Inflammatory macrophage treated with lipopolysaccharide for 1 hour (primary cell): ENCODE measurements around the gene MC4R.
A peak's percentile ranks its signal among the peaks of the same experiment; 100 is the strongest.
"Not testable (repeated sequence)": the region's sequence is repeated elsewhere in the genome, so short reads cannot be mapped to it uniquely, and the experiment has no call there.

Experiments
- DNase-seq, 2 donors: peaks; one replicate each; pipeline ENCODE4 v3.0.0-alpha.2; 2020 to 2022

MC4R gene

DNA sequence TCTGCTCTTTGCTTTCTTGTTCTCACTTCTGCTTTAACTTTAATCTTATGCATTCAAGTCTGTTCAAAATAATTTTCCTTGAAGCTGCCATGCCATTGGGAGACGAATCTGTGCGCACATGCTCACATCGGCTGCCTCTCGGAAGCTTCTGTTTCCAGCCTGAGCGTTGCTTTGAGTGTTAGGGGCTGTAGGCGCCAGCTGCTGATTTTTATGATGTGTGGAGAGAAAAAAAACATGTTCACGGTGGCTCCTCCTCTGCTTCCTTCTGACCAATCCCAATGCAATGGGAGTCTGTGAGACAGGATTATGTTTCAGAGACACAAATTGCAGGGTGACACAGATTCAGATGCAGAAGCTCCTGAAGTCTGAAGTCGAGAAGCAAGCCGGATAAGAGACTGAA is at the start of gene MC4R:
Gene MC4R (minus strand): TSS at position 180 of the 400 bp plus-strand sequence. CDS start 426 bp downstream, outside the sequence.
- no peak for DNase-seq

DNA sequence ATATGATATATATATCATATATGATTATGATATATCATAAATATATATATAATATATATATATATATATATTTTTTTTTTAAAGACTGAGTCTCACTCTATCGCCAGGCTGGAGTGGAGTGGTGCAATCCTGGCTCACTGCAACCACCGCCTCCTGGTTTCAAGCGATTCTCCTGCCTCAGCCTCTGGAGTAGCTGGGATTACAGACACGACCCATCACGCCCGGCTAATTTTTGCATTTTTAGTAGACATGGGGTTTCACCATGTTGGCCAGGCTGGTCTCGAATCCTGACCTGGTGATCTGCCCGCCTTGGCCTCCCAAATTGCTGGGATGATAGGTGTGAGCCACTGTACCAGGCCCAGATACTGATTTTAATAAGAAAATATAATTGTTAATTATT is 49.7 kb upstream of the MC4R start:
- not testable (repeated sequence) for DNase-seq

- no peak for DNase-seq
Measured at GRCh38 chr18:60421356-60422118, 49.0 kb upstream of the MC4R start.

- no peak for DNase-seq
Measured at GRCh38 chr18:60417946-60418345, 45.4 kb upstream of the MC4R start.

DNA sequence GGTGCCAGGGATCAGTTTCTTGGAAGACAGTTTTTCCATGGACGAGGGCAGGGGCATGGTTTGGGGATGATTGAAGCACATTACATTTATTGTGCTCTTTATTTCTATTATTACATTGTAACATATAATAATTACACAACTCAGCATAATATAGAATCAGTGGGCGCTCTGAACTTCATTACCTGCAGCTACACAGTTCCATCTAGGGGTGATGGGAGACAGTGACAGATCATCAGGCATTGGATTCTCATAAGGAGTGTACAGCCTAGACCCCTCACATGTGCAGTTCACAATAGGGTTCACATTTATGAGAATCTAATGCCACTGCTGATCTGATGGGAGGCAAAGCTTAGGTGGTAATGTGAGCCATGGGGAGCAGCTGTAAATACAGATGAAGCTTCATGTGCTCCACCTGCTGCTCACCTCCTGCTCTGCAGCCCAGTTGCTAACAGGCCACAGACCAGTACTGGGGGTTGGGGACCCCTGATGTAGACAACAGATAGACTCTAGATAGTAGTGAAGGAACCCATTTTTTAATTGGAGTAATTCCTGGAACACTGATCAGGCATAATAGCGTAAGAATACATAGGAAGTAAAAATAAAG is 41.5 kb upstream of the MC4R start:
- no peak for DNase-seq

GRCh38 chr18:60411715-60412114 is 39.1 kb upstream of the MC4R start:
- DNase-seq, result no peak

- DNase-seq, result no peak
Measured at GRCh38 chr18:60406721-60407120, 34.1 kb upstream of the MC4R start.

DNA sequence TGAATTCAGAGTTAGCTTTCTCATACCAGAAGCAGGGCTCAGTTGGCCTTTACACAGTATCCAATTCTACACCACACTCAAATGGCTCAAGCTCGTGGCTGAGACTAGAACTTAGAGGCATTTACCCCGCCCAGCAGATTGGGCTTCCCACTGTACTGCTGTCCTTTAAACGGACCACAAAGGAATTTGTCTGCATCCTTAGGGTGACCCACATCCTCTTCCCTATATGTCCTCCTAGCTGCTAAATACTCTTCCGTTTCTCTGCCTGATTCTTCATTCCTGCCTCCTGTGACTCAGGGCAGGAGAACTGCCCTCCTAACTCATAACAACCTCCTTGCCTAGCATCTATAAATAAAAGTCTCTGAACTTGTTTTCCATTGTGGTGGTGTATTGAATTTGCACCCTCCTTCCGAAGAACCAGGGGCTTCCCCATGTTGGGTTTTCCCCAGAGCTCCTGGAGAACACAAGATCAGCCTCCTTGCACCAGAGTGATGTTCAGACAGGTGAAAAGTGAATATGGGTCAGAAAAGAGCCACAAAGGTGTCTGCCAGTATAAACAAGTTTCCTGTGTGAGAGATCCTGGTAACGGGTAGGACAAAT is 32.0 kb upstream of the MC4R start:
- DNase-seq, result no peak

GRCh38 chr18:60401346-60401745 is 28.8 kb upstream of the MC4R start:
- no peak for DNase-seq

GRCh38 chr18:60391571-60392226 is 19.1 kb upstream of the MC4R start:
- no peak for DNase-seq

DNA sequence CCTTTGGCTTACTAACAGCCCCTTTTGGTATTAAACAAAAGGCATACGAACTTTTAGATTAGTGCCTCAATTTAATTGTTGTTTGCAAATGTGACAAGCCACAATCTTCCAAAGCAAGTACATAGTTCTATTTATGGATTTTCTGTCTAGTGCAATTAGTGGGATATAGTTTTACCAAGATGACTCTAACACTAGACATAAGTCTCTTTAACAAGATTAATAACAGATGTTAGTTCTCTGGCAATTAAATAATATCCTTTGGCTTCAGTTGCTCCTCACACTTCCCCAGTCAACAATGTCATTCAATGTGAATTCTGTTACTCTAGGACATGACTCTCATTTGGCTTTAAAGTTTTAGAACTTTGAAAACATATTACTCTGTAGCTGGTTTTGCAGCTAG is 16.7 kb upstream of the MC4R start:
- DNase-seq, result no peak

- DNase-seq, result no peak
Measured at GRCh38 chr18:60385693-60386092, 13.1 kb upstream of the MC4R start.

DNA sequence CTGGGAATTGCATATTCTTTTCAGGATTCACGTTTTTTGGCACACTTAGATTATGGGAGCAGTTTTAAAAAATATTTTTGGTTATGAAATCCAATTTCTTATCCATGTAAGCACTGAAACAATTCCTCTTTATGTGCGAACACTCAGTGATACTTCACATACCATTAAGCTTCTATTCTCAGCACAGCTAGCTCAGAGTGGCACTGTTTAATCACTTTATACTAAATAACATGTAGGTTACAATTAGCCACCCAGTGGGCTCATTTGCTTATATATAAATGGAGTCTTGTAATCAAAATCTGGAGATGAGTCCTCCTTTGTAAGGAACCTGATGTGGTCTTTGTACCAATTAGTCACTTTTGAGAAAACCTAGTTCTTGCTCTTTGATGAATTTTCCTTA is 11.3 kb upstream of the MC4R start:
- DNase-seq, result no peak

- DNase-seq, result peak; percentile 2 to 4
Measured at GRCh38 chr18:60377778-60378469, 5.3 kb upstream of the MC4R start.

DNA sequence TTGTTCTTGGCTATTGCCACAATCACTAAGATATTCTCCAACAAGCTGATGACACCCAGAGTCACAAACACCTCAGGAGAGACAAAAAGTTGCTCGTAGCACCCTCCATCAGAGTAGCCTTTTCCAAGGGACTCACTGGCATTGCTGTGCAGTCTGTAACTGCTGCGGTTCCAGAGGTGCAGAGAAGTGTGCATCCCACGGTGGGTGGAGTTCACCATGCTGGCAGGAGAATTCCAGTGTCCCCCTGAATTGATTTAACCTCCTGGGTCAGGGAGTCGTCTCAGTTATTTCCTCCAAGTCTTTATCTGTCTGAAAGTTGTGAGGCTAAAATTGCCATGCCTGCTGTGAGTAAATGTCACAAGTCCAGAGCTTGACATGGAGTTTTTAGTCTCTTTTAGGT is 443 bp downstream of the MC4R start:
- DNase-seq, result no peak

DNA sequence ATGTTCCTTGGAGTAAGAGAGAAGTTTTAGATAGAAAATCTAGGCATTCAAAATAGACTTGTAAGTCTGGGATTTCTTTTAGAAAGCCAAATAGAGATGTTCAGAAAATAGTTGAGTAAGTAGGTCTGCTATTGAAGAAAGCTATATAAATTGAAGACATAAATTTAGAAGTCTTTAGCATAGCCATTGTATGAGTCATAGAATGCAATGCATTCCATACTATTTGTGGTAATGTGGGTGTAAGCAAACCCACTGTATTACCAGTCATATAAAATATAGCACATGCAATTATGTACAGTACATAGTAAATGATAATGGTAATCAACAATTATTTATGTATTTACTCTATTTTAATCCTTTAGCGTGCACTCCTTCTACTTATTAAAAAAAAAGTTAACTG is 14.1 kb downstream of the MC4R start:
- no peak for DNase-seq

- DNase-seq, result no peak
Measured at GRCh38 chr18:60350941-60351340, 21.6 kb downstream of the MC4R start.

DNA sequence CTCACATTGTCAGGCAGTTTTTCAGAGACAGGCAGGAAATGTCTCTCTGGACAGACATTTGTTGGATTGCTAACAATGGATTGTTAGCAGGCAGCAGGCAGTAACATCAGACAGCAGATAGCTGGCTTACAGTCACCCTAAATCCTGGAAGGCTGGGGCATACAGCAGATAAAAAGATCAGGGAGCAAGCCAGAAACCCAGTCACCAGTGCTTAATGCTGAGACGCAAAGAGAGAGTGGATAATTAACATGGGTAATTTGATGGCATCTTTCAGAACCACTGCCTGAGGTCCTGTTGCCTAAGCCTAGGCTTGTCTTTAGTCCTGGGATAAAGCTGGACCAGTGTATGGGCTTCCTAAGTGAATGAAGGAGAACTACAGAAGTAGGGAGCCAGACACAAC is 22.4 kb downstream of the MC4R start:
- DNase-seq, result no peak

DNA sequence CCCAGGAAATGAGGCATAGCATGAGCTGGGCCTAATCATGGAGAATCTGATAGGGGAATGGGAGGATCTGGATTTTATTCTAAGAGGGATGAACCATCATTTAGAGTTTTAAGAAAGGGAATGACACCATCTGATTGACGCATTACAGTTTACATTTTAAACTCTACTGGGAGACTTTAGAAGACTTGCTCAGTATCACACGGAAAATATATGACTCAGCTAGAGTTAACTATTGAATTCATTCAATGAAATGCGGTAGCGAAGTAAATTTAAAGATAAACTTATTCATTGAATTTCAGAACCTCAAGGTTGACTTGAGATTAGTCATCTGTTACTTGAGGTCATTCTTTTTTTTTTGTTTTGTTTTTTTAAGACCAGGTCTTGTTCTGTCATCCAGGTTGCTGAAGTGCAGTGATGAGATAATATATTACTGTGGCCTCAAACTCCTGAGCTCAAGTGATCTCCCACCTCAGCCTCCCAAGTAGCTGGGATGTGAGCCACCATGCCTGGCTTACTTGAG is 25.0 kb downstream of the MC4R start:
- no peak for DNase-seq

- no peak for DNase-seq
Measured at GRCh38 chr18:60339018-60339417, 33.6 kb downstream of the MC4R start.

GRCh38 chr18:60331890-60332289 is 40.7 kb downstream of the MC4R start:
- no peak for DNase-seq

DNA sequence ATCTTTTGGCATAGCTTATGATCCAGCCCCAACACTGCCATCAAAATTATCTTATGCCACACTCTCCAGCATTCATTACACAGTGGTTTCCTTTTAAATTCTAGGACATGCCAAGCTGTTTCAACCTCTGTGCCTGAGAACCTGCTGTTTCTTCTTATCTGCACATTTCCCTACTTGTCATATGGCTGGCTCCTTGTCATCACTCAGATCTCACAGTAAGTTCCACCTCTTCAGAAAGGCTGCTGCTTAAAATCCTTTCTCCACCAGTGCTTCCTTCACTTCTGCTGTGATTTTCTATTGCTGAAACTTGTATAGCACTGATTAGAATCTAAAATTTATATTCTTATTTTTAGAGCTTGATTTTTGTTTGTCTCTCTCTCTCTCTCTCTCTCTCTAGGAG is 43.4 kb downstream of the MC4R start:
- DNase-seq, result no peak

GRCh38 chr18:60327880-60328279 is 44.7 kb downstream of the MC4R start:
- DNase-seq, result no peak
